Upper lobe of left lung (tissue), 6 donors: ENCODE results near the gene IFNLR1. TPM values are rescaled to one million over a fixed set of nuclear protein-coding genes. Genes with fewer than 3 reads are reported as not detected.

Experiments
- ATAC-seq, 2 donors: fragments of 200-7000 bp; cut with Tn5 transposase; one replicate each; pipeline ENCODE4 v1.9.1; 2022; ENCODE audit warnings: mild to moderate bottlenecking in 2 of 2, moderate library complexity in 2 of 2; ENCODE audit not compliant: low FRiP score in 2 of 2
- DNase-seq, 2 donors: peaks; one replicate each; pipeline ENCODE4 v3.0.0-alpha.2; 2019 to 2020
- H3K27ac ChIP-seq, 4 donors: fragments of 200-600 bp; sonication (generic); one replicate each; pipeline ENCODE4 v1.5.1; 2016 to 2019
- H3K27me3 ChIP-seq, 4 donors: fragments of 200-600 bp; sonication (generic); one replicate each; pipeline ENCODE4 v1.5.1; 2017 to 2019
- H3K36me3 ChIP-seq, 4 donors: fragments of 200-600 bp; sonication (generic); one replicate each; pipeline ENCODE4 v1.5.1; 2016 to 2019
- H3K4me1 ChIP-seq, 4 donors: fragments of 200-600 bp; sonication (generic); one replicate each; pipeline ENCODE4 v1.5.1; 2018 to 2019
- H3K4me3 ChIP-seq, 4 donors: fragments of 200-600 bp; sonication (generic); one replicate each; pipeline ENCODE4 v1.5.1; 2017 to 2019; ENCODE audit warnings: mild to moderate bottlenecking in 2 of 4, moderate library complexity in 1 of 4
- H3K9me3 ChIP-seq, 4 donors: fragments of 200-600 bp; sonication (generic); one replicate each; pipeline ENCODE4 v1.5.1; 2018 to 2019
- EP300 ChIP-seq, 4 donors: sonication (generic); formaldehyde crosslinking; IDR thresholded peaks; one replicate each; pipeline ENCODE4 v1.5.1; 2017; ENCODE audit warnings: antibody characterized with exemption in 4 of 4, control low read depth in 2 of 4
- POLR2A ChIP-seq, 4 donors: fragments of 450-650 bp; IDR thresholded peaks; one replicate each; pipeline ENCODE4 v1.5.1; 2016 to 2017; ENCODE audit warnings: antibody characterized with exemption in 4 of 4, mild to moderate bottlenecking in 2 of 4
- POLR2AphosphoS5 ChIP-seq, 2 donors: sonication (generic); formaldehyde crosslinking; IDR thresholded peaks; one replicate each; pipeline ENCODE4 v1.5.1; 2017; ENCODE audit warnings: antibody characterized with exemption in 2 of 2
- WGBS, 2 donors: methylation state at CpG; one replicate each; pipeline ENCODE4 v1.1.5; 2017 to 2018; 5-methylcytosine and 5-hydroxymethylcytosine counted together
- total RNA-seq, 6 donors: library from RNA; depleted of rRNA in 4 of 6; stranded (reverse); fragments of >200 nt in 4 of 6; gene quantifications; one replicate each; pipeline versions ENCODE4 v1.1.0 to v1.2.1, GENCODE V29; 2016 to 2021
- TF ChIP-seq, protein P1 (sequence below), 6 experiments: fragments of 450-650 bp in 4 of 6; fragments of 200-600 bp in 2 of 6; sonication (generic) in 2 of 6; IDR thresholded peaks; one replicate each; pipeline ENCODE4 v1.5.1; 2016 to 2019; ENCODE audit warnings: antibody characterized with exemption in 6 of 6
- donor health status: DM: no; HTN: no; CAD: no; lungs with moderate emphysema.
- donor health status: DM: no; HTN: yes; CAD: no; lungs with severe emphysema.

Gene IFNLR1
- total RNA-seq, 6 donors from 2014 or later = 4.1 to 15.5 (median 6.8) TPM

GRCh38 chr1:24109686-24110475 is 77.2 kb downstream of the IFNLR1 start:
- Histone ChIP-seq H3K9me3 (no peaks in the 10 kb centered on the region), H3K27me3 (no peaks in the 10 kb centered on the region), H3K27ac (no peak overlapping the region), H3K4me1 (peaks cover 0 to 7% (median 2%) of the 10 kb centered on the region in 4 donors), H3K4me3 (no peak overlapping the region), H3K36me3 (no peaks in the 10 kb centered on the region)
- WGBS, 2 donors = 83 to 90% methylated on average over 9 to 15 of the region's 15 CpGs
- DNase-seq (no peak), ATAC-seq (no peak)
- TF ChIP-seq POLR2A (IDR thresholded peaks at IDR 0.05) (no peak), POLR2AphosphoS5 (IDR thresholded peaks at IDR 0.05) (no peak), EP300 (IDR thresholded peaks at IDR 0.05) (no peak)
- TF ChIP-seq, protein P1, sequence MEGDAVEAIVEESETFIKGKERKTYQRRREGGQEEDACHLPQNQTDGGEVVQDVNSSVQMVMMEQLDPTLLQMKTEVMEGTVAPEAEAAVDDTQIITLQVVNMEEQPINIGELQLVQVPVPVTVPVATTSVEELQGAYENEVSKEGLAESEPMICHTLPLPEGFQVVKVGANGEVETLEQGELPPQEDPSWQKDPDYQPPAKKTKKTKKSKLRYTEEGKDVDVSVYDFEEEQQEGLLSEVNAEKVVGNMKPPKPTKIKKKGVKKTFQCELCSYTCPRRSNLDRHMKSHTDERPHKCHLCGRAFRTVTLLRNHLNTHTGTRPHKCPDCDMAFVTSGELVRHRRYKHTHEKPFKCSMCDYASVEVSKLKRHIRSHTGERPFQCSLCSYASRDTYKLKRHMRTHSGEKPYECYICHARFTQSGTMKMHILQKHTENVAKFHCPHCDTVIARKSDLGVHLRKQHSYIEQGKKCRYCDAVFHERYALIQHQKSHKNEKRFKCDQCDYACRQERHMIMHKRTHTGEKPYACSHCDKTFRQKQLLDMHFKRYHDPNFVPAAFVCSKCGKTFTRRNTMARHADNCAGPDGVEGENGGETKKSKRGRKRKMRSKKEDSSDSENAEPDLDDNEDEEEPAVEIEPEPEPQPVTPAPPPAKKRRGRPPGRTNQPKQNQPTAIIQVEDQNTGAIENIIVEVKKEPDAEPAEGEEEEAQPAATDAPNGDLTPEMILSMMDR (IDR thresholded peaks at IDR 0.05) = no peak

GRCh38 chr1:24109166-24109483 is 78.0 kb downstream of the IFNLR1 start:
- H3K27ac ChIP-seq = no peak overlapping the region

GRCh38 chr1:24108334-24109165 is 78.5 kb downstream of the IFNLR1 start:
- Histone ChIP-seq H3K27me3 (no peaks in the 10 kb centered on the region), H3K4me3 (no peak overlapping the region), H3K36me3 (no peaks in the 10 kb centered on the region), H3K4me1 (peaks cover 0 to 7% (median 2%) of the 10 kb centered on the region in 4 donors), H3K27ac (no peak overlapping the region), H3K9me3 (no peaks in the 10 kb centered on the region)
- TF ChIP-seq, protein P1 (IDR thresholded peaks at IDR 0.05) = no peak
- TF ChIP-seq POLR2AphosphoS5 (IDR thresholded peaks at IDR 0.05) (no peak), POLR2A (IDR thresholded peaks at IDR 0.05) (no peak), EP300 (IDR thresholded peaks at IDR 0.05) (no peak)
- DNase-seq (no peak), ATAC-seq (peak in 1 of 2 donors; percentile 79)
- WGBS, 2 donors = 60 to 74% methylated on average over 8 to 22 of the region's 22 CpGs

More at GRCh38 chr1:24109166-24109483, 78.0 kb downstream of the IFNLR1 start:
- no peaks in the 10 kb centered on the region for H3K27me3 ChIP-seq
- WGBS, 2 donors = 65 to 71% methylated on average over 1 of the region's 1 CpG
- H3K9me3 ChIP-seq = no peaks in the 10 kb centered on the region
- TF ChIP-seq, protein P1 (IDR thresholded peaks at IDR 0.05) = no peak
- TF ChIP-seq EP300 (IDR thresholded peaks at IDR 0.05) (no peak), POLR2A (IDR thresholded peaks at IDR 0.05) (no peak), POLR2AphosphoS5 (IDR thresholded peaks at IDR 0.05) (no peak)
- H3K4me1 ChIP-seq = peaks cover 0 to 7% (median 2%) of the 10 kb centered on the region in 4 donors
- no peak overlapping the region for H3K4me3 ChIP-seq
- no peaks in the 10 kb centered on the region for H3K36me3 ChIP-seq
- DNase-seq (no peak), ATAC-seq (no peak)

DNA sequence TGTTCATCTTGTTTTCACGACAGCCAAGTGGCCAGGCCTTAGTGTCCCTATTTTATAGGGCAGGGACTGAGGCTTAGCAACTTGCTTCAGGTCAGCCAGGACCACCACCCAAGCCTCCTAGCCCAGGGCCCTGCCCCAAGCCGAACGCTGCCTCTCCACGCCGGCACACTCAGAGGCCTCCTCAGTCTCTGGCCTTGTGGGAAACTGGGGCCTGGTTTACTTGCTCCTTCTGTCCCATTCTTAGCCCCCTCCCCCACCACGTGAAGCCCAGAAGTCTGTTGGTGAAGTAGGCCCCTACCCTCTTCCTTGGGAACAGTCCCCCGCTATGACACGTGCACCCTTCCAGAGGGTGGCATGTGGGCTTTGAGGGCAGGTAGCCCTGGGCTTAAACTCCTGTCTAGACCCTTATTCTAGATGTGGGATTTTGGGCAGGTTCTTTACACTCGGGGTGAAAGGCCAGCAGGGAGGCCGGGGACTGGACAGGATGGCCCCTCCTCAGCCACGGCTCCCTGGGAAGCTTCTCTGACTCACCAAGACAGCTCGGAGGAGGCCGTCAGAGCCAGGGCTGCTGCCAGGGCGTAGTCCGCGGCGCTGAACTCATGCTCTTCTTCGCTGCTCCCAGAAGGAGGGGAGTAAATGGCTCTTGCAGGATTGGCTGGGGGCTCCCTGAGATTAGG is 79.5 kb downstream of the IFNLR1 start:
- Histone ChIP-seq H3K36me3 (no peaks in the 10 kb centered on the region), H3K9me3 (no peaks in the 10 kb centered on the region), H3K4me1 (peaks cover 0 to 5% (median 2%) of the 10 kb centered on the region in 4 donors), H3K4me3 (no peak overlapping the region), H3K27ac (no peak overlapping the region), H3K27me3 (no peaks in the 10 kb centered on the region)
- TF ChIP-seq POLR2A (IDR thresholded peaks at IDR 0.05) (no peak), POLR2AphosphoS5 (IDR thresholded peaks at IDR 0.05) (no peak), EP300 (IDR thresholded peaks at IDR 0.05) (no peak)
- TF ChIP-seq, protein P1 (IDR thresholded peaks at IDR 0.05) = no peak
- 85 to 86% methylated on average over 18 of the region's 18 CpGs for WGBS, 2 donors
- ATAC-seq (peak in 1 of 2 donors; percentile 83), DNase-seq (no peak)
